HG02610 (cell line): ENCODE results near the gene SENP7.
"Not testable (repeated sequence)": the region's sequence is repeated elsewhere in the genome, so short reads cannot be mapped to it uniquely, and the experiment has no call there.

ENCODE experiments used
- ATAC-seq: cut with Tn5 transposase; IDR thresholded peaks from one replicate; pipeline ENCODE4 v1.9.1; 2021; ENCODE audit warnings: mild to moderate bottlenecking, moderate library complexity; ENCODE audit not compliant: unreplicated experiment

The SENP7 gene

GRCh38 chr3:101521211-101521701 is 8.2 kb upstream of the SENP7 start:
- no peak for ATAC-seq

GRCh38 chr3:101519685-101520365 is 6.8 kb upstream of the SENP7 start:
- no peak for ATAC-seq

- peak; percentile 98 for ATAC-seq
Observed at GRCh38 chr3:101518421-101518871, 5.4 kb upstream of the SENP7 start.

GRCh38 chr3:101513419-101513986 is 491 bp upstream of the SENP7 start:
- peak; percentile 26 for ATAC-seq

GRCh38 chr3:101512396-101512645 is 691 bp downstream of the SENP7 start:
- ATAC-seq = peak; percentile 39

GRCh38 chr3:101509811-101510210 is 3.2 kb downstream of the SENP7 start:
- no peak for ATAC-seq

GRCh38 chr3:101509281-101509680 is 3.7 kb downstream of the SENP7 start:
- ATAC-seq = no peak

GRCh38 chr3:101501783-101502182 is 11.2 kb downstream of the SENP7 start:
- no peak for ATAC-seq

GRCh38 chr3:101500208-101500607 is 12.8 kb downstream of the SENP7 start:
- no peak for ATAC-seq

- no peak for ATAC-seq
Observed at GRCh38 chr3:101497803-101498202, 15.2 kb downstream of the SENP7 start.

GRCh38 chr3:101495552-101495951 is 17.5 kb downstream of the SENP7 start:
- no peak for ATAC-seq

GRCh38 chr3:101484805-101485620 is 28.0 kb downstream of the SENP7 start:
- ATAC-seq = no peak

GRCh38 chr3:101478980-101479379 is 34.0 kb downstream of the SENP7 start:
- no peak for ATAC-seq

GRCh38 chr3:101474841-101475552 is 38.0 kb downstream of the SENP7 start:
- ATAC-seq = not testable (repeated sequence)

- ATAC-seq = not testable (repeated sequence)
Observed at GRCh38 chr3:101468676-101469075, 44.3 kb downstream of the SENP7 start.

- not testable (repeated sequence) for ATAC-seq
Observed at GRCh38 chr3:101467310-101467663, 45.7 kb downstream of the SENP7 start.

- ATAC-seq = no peak
Observed at GRCh38 chr3:101466465-101467309, 46.3 kb downstream of the SENP7 start.

GRCh38 chr3:101464235-101464634 is 48.8 kb downstream of the SENP7 start:
- ATAC-seq = no peak

- no peak for ATAC-seq
Observed at GRCh38 chr3:101461451-101461850, 51.6 kb downstream of the SENP7 start.

GRCh38 chr3:101458387-101458786 is 54.6 kb downstream of the SENP7 start:
- no peak for ATAC-seq
